ENCODE data around the gene NWD2.
A peak's percentile ranks its signal among the peaks of the same experiment; 100 is the strongest.

Gene NWD2

DNA sequence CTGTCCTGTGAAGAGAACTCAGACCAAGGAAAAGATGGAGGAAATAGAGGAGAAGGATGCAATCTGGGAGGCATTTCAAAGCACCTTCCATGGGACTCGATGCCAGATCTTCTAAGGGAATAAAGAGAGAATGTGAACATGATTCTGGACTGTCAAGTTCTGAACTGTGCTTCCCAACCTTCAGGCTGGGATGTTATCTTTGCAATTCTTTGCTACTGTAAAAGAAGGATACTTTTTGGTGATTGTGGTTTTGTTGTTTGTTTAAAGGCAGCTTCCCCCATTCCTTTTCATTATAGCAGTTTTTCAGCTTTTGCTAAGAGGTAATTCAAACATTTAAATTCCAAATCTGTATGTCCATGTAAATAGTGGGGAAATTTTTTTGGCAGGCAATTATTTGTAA is 217.3 kb downstream of the NWD2 start:
- no peak overlapping the region for H3K9ac ChIP-seq (ENCODE audit: low read length)
- H3K56ac ChIP-seq (ENCODE audit: low read length), result no peak overlapping the region

DNA sequence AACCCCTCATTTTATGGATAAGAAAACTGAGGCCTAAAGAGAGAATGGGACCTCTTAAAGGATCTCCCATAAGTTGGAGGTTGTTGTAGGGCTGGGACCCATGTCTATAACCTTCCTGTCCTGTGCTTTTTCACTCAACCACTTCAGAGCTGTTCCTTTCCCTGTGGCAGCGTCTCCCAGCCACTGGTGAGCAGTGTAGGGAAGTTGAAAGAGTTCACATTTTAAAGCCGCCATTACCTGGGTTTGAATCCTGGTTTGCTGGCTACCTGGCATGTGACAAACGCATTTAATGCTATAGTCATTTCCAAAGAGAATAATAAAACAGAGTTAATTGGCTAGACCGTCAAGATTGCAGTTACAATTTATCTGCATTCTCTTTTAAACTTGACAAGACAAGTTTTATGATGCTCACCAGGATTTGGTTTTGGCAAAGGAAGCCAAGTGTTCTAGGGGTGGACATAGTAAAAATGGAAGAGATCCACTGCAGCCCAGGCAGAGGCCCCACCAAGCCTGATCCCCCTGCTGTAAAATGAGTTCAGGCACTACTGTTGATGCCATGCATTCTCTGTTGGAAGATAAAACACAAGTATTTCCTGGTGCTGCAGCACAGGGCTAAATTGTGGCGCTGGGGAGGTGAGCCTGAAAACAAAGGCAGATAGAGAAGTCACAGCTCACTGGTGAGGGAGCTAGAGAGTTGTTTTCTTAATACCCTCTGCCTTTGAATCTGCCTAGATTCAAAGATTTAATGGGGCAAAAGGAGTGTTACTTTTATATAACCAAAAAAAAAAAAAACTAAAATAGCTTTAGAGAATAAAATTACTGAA is 218.7 kb downstream of the NWD2 start:
- no peaks in the 10 kb centered on the region for H3K36me3 ChIP-seq (ENCODE audit: control insufficient read depth, insufficient read depth, low read length)
- H3K4me1 ChIP-seq (ENCODE audit: control insufficient read depth, low read depth, low read length), result no peaks in the 10 kb centered on the region
- no peak overlapping the region for H2BK120ac ChIP-seq (ENCODE audit: low read depth, low read length)
- no peak overlapping the region for H3K4me3 ChIP-seq (ENCODE audit: low read length)
- H2BK15ac ChIP-seq (replicated peaks; ENCODE audit: low read depth), result no peak overlapping the region
- H2AK5ac ChIP-seq (ENCODE audit: low read length), result no peak overlapping the region
- H3K4me2 ChIP-seq (ENCODE audit: low read length), result no peak overlapping the region
- no peak overlapping the region for H3K18ac ChIP-seq (ENCODE audit: low read length)
- no CpG with 5 or more reads among the region's 5 CpGs for WGBS (ENCODE audit: extremely low coverage, insufficient coverage, low lambda C conversion rate)
- H3K27ac ChIP-seq (ENCODE audit: low read depth, low read length), result no peak overlapping the region
- H2BK5ac ChIP-seq (ENCODE audit: low read length), result no peak overlapping the region
- no peaks in the 10 kb centered on the region for H3K79me2 ChIP-seq (ENCODE audit: control insufficient read depth, insufficient read depth, low read length)
- H3K9ac ChIP-seq (ENCODE audit: low read length), result no peak overlapping the region
- no peak overlapping the region for H3K23ac ChIP-seq (ENCODE audit: low read length)
- no peak overlapping the region for H4K8ac ChIP-seq (ENCODE audit: low read depth, low read length)
- no peaks in the 10 kb centered on the region for H3K79me1 ChIP-seq (ENCODE audit: low read length)
- H3K56ac ChIP-seq (ENCODE audit: low read length), result no peak overlapping the region
- H4K5ac ChIP-seq (ENCODE audit: low read length), result no peak overlapping the region
- H3K27me3 ChIP-seq (ENCODE audit: insufficient read depth, low read length, poor library complexity), result no peaks in the 10 kb centered on the region
- H3K4ac ChIP-seq (ENCODE audit: low read depth, low read length), result no peak overlapping the region
- peak; percentile 60 for DNase-seq

More for the DNA sequence above, 217.3 kb downstream of the NWD2 start:
- H2AK5ac ChIP-seq (ENCODE audit: low read length), result no peak overlapping the region
- H3K4me3 ChIP-seq (ENCODE audit: low read length), result no peak overlapping the region
- no CpG with 5 or more reads among the region's 1 CpG for WGBS (ENCODE audit: extremely low coverage, insufficient coverage, low lambda C conversion rate)
- H3K4ac ChIP-seq (ENCODE audit: low read depth, low read length), result no peak overlapping the region
- no peaks in the 10 kb centered on the region for H3K79me1 ChIP-seq (ENCODE audit: low read length)
- no peak overlapping the region for H2BK5ac ChIP-seq (ENCODE audit: low read length)
- H3K4me2 ChIP-seq (ENCODE audit: low read length), result no peak overlapping the region
- no peaks in the 10 kb centered on the region for H3K79me2 ChIP-seq (ENCODE audit: control insufficient read depth, insufficient read depth, low read length)
- H2BK120ac ChIP-seq (ENCODE audit: low read depth, low read length), result no peak overlapping the region
- H3K18ac ChIP-seq (ENCODE audit: low read length), result no peak overlapping the region
- no peaks in the 10 kb centered on the region for H3K4me1 ChIP-seq (ENCODE audit: control insufficient read depth, low read depth, low read length)
- H4K8ac ChIP-seq (ENCODE audit: low read depth, low read length), result no peak overlapping the region
- no peak for DNase-seq
- no peak overlapping the region for H4K5ac ChIP-seq (ENCODE audit: low read length)
- no peaks in the 10 kb centered on the region for H3K27me3 ChIP-seq (ENCODE audit: insufficient read depth, low read length, poor library complexity)
- no peak overlapping the region for H3K27ac ChIP-seq (ENCODE audit: low read depth, low read length)
- H3K36me3 ChIP-seq (ENCODE audit: control insufficient read depth, insufficient read depth, low read length), result no peaks in the 10 kb centered on the region
- H3K23ac ChIP-seq (ENCODE audit: low read length), result no peak overlapping the region
- H2BK15ac ChIP-seq (replicated peaks; ENCODE audit: low read depth), result no peak overlapping the region

- H3K56ac ChIP-seq (ENCODE audit: low read length), result no peak overlapping the region
- H3K4me3 ChIP-seq (ENCODE audit: low read length), result no peak overlapping the region
- H3K79me2 ChIP-seq (ENCODE audit: control insufficient read depth, insufficient read depth, low read length), result no peaks in the 10 kb centered on the region
- H3K4me2 ChIP-seq (ENCODE audit: low read length), result no peak overlapping the region
- no peaks in the 10 kb centered on the region for H3K4me1 ChIP-seq (ENCODE audit: control insufficient read depth, low read depth, low read length)
- no peaks in the 10 kb centered on the region for H3K27me3 ChIP-seq (ENCODE audit: insufficient read depth, low read length, poor library complexity)
- no peak overlapping the region for H3K9ac ChIP-seq (ENCODE audit: low read length)
- H3K4ac ChIP-seq (ENCODE audit: low read depth, low read length), result no peak overlapping the region
- no peak overlapping the region for H3K23ac ChIP-seq (ENCODE audit: low read length)
- H3K18ac ChIP-seq (ENCODE audit: low read length), result no peak overlapping the region
- H2AK5ac ChIP-seq (ENCODE audit: low read length), result no peak overlapping the region
- H2BK5ac ChIP-seq (ENCODE audit: low read length), result no peak overlapping the region
- no peak overlapping the region for H3K27ac ChIP-seq (ENCODE audit: low read depth, low read length)
- no peak overlapping the region for H4K5ac ChIP-seq (ENCODE audit: low read length)
- DNase-seq, result no peak
- WGBS (ENCODE audit: extremely low coverage, insufficient coverage, low lambda C conversion rate), result no CpG with 5 or more reads among the region's 7 CpGs
- H3K79me1 ChIP-seq (ENCODE audit: low read length), result no peaks in the 10 kb centered on the region
- no peak overlapping the region for H2BK15ac ChIP-seq (replicated peaks; ENCODE audit: low read depth)
- H4K8ac ChIP-seq (ENCODE audit: low read depth, low read length), result no peak overlapping the region
- no peak overlapping the region for H2BK120ac ChIP-seq (ENCODE audit: low read depth, low read length)
- no peaks in the 10 kb centered on the region for H3K36me3 ChIP-seq (ENCODE audit: control insufficient read depth, insufficient read depth, low read length)
Observed at GRCh38 chr4:37464373-37465128, 220.0 kb downstream of the NWD2 start.

DNA sequence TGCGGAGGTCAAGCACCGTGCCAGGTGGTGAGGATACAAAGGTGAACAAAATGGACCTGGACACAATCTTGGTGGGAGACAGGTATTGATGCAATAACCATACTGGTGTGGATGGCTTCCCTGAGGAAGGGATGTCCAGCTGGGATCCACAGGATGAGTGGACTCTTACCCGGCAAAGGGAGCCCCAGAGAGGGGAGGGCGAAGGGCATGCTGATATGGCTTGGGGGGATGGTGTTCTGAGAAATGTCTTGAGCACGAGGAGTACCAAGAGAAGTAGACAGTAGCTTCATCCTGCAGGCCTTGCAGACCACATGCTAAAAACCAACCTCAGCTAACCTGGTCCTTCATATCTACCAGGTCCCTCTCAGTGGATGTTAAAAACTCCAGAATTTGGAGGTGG is 220.8 kb downstream of the NWD2 start:
- Histone ChIP-seq H4K8ac (ENCODE audit: low read depth, low read length) (no peak overlapping the region), H3K27ac (ENCODE audit: low read depth, low read length) (no peak overlapping the region), H3K4ac (ENCODE audit: low read depth, low read length) (no peak overlapping the region), H2BK120ac (ENCODE audit: low read depth, low read length) (no peak overlapping the region), H3K27me3 (ENCODE audit: insufficient read depth, low read length, poor library complexity) (no peaks in the 10 kb centered on the region), H4K5ac (ENCODE audit: low read length) (no peak overlapping the region), H2BK15ac (replicated peaks; ENCODE audit: low read depth) (no peak overlapping the region), H3K18ac (ENCODE audit: low read length) (no peak overlapping the region), H3K4me3 (ENCODE audit: low read length) (no peak overlapping the region), H3K4me2 (ENCODE audit: low read length) (no peak overlapping the region), H3K9ac (ENCODE audit: low read length) (no peak overlapping the region), H3K79me2 (ENCODE audit: control insufficient read depth, insufficient read depth, low read length) (no peaks in the 10 kb centered on the region), H2AK5ac (ENCODE audit: low read length) (no peak overlapping the region), H3K36me3 (ENCODE audit: control insufficient read depth, insufficient read depth, low read length) (no peaks in the 10 kb centered on the region), H3K4me1 (ENCODE audit: control insufficient read depth, low read depth, low read length) (no peaks in the 10 kb centered on the region), H3K79me1 (ENCODE audit: low read length) (no peaks in the 10 kb centered on the region), H3K56ac (ENCODE audit: low read length) (no peak overlapping the region), H2BK5ac (ENCODE audit: low read length) (no peak overlapping the region), H3K23ac (ENCODE audit: low read length) (no peak overlapping the region)
- DNase-seq, result no peak
- WGBS (ENCODE audit: extremely low coverage, insufficient coverage, low lambda C conversion rate), result no CpG with 5 or more reads among the region's 5 CpGs

DNA sequence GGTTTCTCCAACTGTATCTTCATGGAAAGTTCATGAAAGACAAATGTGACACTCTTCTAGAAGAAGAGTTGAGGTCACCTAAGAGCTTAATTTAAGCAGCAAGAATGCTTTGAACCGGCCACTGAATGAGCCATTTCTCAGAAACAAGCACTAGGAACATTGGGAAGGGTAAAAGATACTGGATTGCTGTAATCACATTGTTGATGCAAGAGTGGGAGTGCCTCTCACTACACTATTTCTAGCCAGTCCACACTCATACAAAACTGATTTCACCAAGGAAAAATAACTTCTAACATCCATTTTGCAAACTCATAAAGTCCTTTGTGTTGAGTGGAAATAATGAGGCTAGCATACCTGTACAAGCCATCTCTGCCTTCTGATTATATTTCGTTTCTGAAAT is 221.3 kb downstream of the NWD2 start:
- H3K4ac ChIP-seq (ENCODE audit: low read depth, low read length), result no peak overlapping the region
- H4K8ac ChIP-seq (ENCODE audit: low read depth, low read length), result no peak overlapping the region
- H3K4me1 ChIP-seq (ENCODE audit: control insufficient read depth, low read depth, low read length), result no peaks in the 10 kb centered on the region
- no peak overlapping the region for H3K4me2 ChIP-seq (ENCODE audit: low read length)
- no peak overlapping the region for H3K56ac ChIP-seq (ENCODE audit: low read length)
- no peak overlapping the region for H2BK15ac ChIP-seq (replicated peaks; ENCODE audit: low read depth)
- DNase-seq, result no peak
- H2BK5ac ChIP-seq (ENCODE audit: low read length), result no peak overlapping the region
- H3K18ac ChIP-seq (ENCODE audit: low read length), result no peak overlapping the region
- H3K27ac ChIP-seq (ENCODE audit: low read depth, low read length), result no peak overlapping the region
- H3K79me1 ChIP-seq (ENCODE audit: low read length), result no peaks in the 10 kb centered on the region
- no peak overlapping the region for H2AK5ac ChIP-seq (ENCODE audit: low read length)
- no peak overlapping the region for H2BK120ac ChIP-seq (ENCODE audit: low read depth, low read length)
- no peaks in the 10 kb centered on the region for H3K36me3 ChIP-seq (ENCODE audit: control insufficient read depth, insufficient read depth, low read length)
- H3K27me3 ChIP-seq (ENCODE audit: insufficient read depth, low read length, poor library complexity), result no peaks in the 10 kb centered on the region
- no peak overlapping the region for H3K23ac ChIP-seq (ENCODE audit: low read length)
- H4K5ac ChIP-seq (ENCODE audit: low read length), result no peak overlapping the region
- H3K9ac ChIP-seq (ENCODE audit: low read length), result no peak overlapping the region
- no peak overlapping the region for H3K4me3 ChIP-seq (ENCODE audit: low read length)
- no CpG with 5 or more reads among the region's 2 CpGs for WGBS (ENCODE audit: extremely low coverage, insufficient coverage, low lambda C conversion rate)
- no peaks in the 10 kb centered on the region for H3K79me2 ChIP-seq (ENCODE audit: control insufficient read depth, insufficient read depth, low read length)

Measured in mesendoderm (in vitro differentiated cells).